T-helper 1 cell treated with Interleukin-12 subunit alpha and Interleukin-12 subunit beta and Interleukin-4 antibody, amounts not matched to agents 30 μg/mL and 1 μg/mL, for 36 hours (primary cell): ENCODE results near the gene KLB.
"Not testable (repeated sequence)": the region's sequence is repeated elsewhere in the genome, so short reads cannot be mapped to it uniquely, and the experiment has no call there.

Experiments used
- H3K27ac Mint-ChIP-seq: one replicate; pipeline ENCODE4 v1.8.0; 2021; ENCODE audit warnings: mild to moderate bottlenecking, mixed read lengths
- H3K27me3 Mint-ChIP-seq: one replicate; pipeline ENCODE4 v1.8.0; 2021; ENCODE audit warnings: low read depth, mixed read lengths
- H3K36me3 Mint-ChIP-seq: one replicate; pipeline ENCODE4 v1.8.0; 2021; ENCODE audit warnings: low read depth, mixed read lengths
- H3K4me1 Mint-ChIP-seq: one replicate; pipeline ENCODE4 v1.8.0; 2021; ENCODE audit warnings: low read depth, mixed read lengths
- H3K4me3 Mint-ChIP-seq: one replicate; pipeline ENCODE4 v1.8.0; 2021; ENCODE audit warnings: mild to moderate bottlenecking, moderate library complexity, mixed read lengths
- H3K9me3 Mint-ChIP-seq: one replicate; pipeline ENCODE4 v1.8.0; 2021; ENCODE audit warnings: mixed read lengths

Gene KLB

DNA sequence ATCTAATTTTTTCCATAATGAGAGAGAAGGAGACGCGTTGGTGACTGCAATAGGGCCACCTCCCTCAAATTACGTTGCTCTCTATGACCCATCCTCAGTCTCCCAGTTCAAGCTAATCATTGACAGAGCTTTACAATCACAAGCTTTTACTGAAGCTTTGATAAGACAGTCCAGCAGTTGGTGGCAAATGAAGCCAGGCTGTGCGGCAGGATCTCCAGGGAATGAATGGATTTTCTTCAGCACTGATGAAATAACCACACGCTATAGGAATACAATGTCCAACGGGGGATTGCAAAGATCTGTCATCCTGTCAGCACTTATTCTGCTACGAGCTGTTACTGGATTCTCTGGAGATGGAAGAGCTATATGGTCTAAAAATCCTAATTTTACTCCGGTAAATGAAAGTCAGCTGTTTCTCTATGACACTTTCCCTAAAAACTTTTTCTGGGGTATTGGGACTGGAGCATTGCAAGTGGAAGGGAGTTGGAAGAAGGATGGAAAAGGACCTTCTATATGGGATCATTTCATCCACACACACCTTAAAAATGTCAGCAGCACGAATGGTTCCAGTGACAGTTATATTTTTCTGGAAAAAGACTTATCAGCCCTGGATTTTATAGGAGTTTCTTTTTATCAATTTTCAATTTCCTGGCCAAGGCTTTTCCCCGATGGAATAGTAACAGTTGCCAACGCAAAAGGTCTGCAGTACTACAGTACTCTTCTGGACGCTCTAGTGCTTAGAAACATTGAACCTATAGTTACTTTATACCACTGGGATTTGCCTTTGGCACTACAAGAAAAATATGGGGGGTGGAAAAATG, at the start of gene KLB:
KLB (plus strand) TSS at position 168 of the 821 bp plus-strand sequence; CDS start at position 188, 20 bp downstream.
- no peak within 1 kb of the TSS for H3K4me3 Mint-ChIP-seq
- H3K27me3 Mint-ChIP-seq = peaks cover 7% of the 10 kb centered on the region
- no peak within 1 kb of the TSS for H3K27ac Mint-ChIP-seq
- H3K9me3 Mint-ChIP-seq = no peaks in the 10 kb centered on the region
- H3K4me1 Mint-ChIP-seq = no peaks in the 10 kb centered on the region
- H3K36me3 Mint-ChIP-seq = no peaks in the 10 kb centered on the region

GRCh38 chr4:39357002-39357401, 49.7 kb upstream of the KLB start:
- H3K27me3 Mint-ChIP-seq = no peaks in the 10 kb centered on the region
- no peaks in the 10 kb centered on the region for H3K9me3 Mint-ChIP-seq
- peak overlapping the region; percentile 50 for H3K27ac Mint-ChIP-seq
- H3K4me3 Mint-ChIP-seq = peak overlapping the region; percentile 16
- peaks cover 19% of the 10 kb centered on the region for H3K36me3 Mint-ChIP-seq
- H3K4me1 Mint-ChIP-seq = peaks cover 42% of the 10 kb centered on the region

DNA sequence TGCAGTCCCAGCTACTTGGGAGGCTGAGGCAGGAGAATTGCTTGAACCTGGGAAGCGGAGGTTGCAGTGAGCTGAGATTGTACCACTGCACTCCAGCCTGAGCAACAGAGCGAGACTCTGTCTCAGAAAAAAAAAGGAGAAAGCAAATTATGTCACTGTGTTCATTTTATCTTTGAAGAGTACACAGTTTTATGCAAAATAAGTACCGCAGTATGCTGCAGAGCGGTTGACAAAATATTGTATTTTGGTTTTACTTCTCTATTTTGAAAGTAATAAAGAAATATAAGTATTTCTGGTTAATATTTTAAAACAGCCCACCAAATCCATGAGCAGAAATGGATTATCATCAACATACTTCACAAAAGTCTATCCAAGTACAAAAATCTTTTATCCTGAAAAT, 46.1 kb upstream of the KLB start:
- H3K9me3 Mint-ChIP-seq, H3K4me3 Mint-ChIP-seq, H3K27me3 Mint-ChIP-seq, H3K27ac Mint-ChIP-seq: not testable (repeated sequence)
- H3K4me1 Mint-ChIP-seq = peaks cover 35% of the 10 kb centered on the region
- peaks cover 21% of the 10 kb centered on the region for H3K36me3 Mint-ChIP-seq

DNA sequence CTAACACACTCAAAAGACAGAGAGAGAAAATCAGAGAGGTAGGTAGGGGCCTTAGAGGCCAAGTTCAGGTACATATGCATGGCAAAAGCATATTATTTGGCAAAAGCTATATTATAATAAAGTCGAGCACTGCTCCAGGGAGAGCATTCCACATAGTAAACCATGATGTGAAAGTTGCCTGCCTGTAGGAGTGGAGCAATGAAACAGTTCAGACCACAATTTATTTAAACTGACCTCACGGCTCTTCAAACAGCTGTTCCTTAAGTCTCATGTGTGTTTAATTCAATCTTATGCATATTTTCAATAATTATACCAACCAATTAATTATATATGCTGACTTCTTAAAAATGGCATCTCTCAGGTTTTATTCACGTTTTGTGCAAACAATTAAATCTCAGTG, 43.9 kb upstream of the KLB start:
- H3K27ac Mint-ChIP-seq = peak overlapping the region; percentile 12
- H3K4me1 Mint-ChIP-seq = peaks cover 27% of the 10 kb centered on the region
- H3K36me3 Mint-ChIP-seq = peaks cover 23% of the 10 kb centered on the region
- H3K27me3 Mint-ChIP-seq = no peaks in the 10 kb centered on the region
- H3K9me3 Mint-ChIP-seq = no peaks in the 10 kb centered on the region
- H3K4me3 Mint-ChIP-seq = peak overlapping the region; percentile 34

DNA sequence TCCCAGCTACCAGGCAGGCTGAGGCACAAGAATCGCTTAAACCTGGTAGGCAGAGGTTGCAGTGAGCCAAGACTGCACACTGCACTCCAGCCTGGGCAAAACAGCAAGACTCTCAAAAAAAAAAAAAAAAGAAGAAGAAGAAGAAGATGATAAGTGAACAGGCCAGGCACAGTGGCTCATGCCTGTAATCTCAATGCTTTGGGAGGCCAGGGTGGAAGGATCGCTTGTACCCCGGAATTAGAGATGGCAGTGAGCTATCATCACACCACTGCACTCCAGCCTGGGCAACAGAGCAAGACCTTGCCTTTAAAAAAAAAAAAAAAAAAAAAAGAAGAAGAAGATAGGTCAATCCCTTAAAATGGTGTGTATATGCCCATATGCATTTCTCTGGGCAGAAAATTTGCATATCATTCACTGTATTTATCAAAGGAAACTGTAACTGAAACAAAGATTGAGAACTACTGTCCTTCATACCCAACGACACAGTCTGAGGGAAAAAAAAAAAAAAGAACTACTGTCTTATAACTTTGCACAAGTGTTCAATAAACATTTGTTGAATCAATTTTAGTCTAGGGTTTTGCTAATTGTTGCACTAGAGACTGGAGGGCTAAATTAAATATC, 42.8 kb upstream of the KLB start:
- H3K4me3 Mint-ChIP-seq = peak overlapping the region; percentile 80
- H3K27ac Mint-ChIP-seq = peak overlapping the region; percentile 79
- H3K36me3 Mint-ChIP-seq = peaks cover 22% of the 10 kb centered on the region
- no peaks in the 10 kb centered on the region for H3K27me3 Mint-ChIP-seq
- peaks cover 25% of the 10 kb centered on the region for H3K4me1 Mint-ChIP-seq
- H3K9me3 Mint-ChIP-seq = no peaks in the 10 kb centered on the region

DNA sequence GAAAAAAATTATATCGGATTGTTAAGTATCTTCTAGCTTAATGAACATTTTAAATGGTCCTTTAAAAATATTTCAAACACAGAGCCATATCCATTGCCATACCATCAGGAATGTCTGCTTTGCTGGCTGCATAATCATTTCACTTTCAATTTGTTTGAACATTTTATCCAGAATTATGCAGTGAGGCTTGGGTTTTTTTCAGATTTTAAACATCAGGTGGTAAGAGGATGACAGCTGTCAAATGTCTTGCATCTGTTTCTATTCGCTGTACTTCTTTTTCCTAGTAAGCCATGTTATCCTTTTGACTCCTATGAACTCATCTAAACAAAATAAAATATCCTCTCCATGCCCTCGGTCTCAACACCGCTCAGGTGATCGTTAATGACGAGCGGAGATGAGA, 41.4 kb upstream of the KLB start:
- no peaks in the 10 kb centered on the region for H3K27me3 Mint-ChIP-seq
- peak overlapping the region; percentile 89 for H3K27ac Mint-ChIP-seq
- H3K4me1 Mint-ChIP-seq = peaks cover 22% of the 10 kb centered on the region
- peaks cover 3% of the 10 kb centered on the region for H3K9me3 Mint-ChIP-seq
- peaks cover 20% of the 10 kb centered on the region for H3K36me3 Mint-ChIP-seq
- H3K4me3 Mint-ChIP-seq = peak overlapping the region; percentile 95

- peaks cover 22% of the 10 kb centered on the region for H3K4me1 Mint-ChIP-seq
- peaks cover 8% of the 10 kb centered on the region for H3K9me3 Mint-ChIP-seq
- no peaks in the 10 kb centered on the region for H3K27me3 Mint-ChIP-seq
- H3K27ac Mint-ChIP-seq = peak within 1 kb of the TSS; percentile 89
- peaks cover 21% of the 10 kb centered on the region for H3K36me3 Mint-ChIP-seq
- H3K4me3 Mint-ChIP-seq = peak within 1 kb of the TSS; percentile 95
Observed at GRCh38 chr4:39365830-39366771, 40.6 kb upstream of the KLB start, which contains the start of gene RFC1. Gene RFC1, minus strand, starts transcription at chr4:39366362. Its CDS starts 121 bp downstream, at chr4:39366241.

GRCh38 chr4:39367166-39367565, 39.6 kb upstream of the KLB start:
- no peaks in the 10 kb centered on the region for H3K27me3 Mint-ChIP-seq
- H3K4me3 Mint-ChIP-seq = peak overlapping the region; percentile 55
- H3K4me1 Mint-ChIP-seq = peaks cover 20% of the 10 kb centered on the region
- peaks cover 15% of the 10 kb centered on the region for H3K36me3 Mint-ChIP-seq
- H3K27ac Mint-ChIP-seq = peak overlapping the region; percentile 89
- peaks cover 19% of the 10 kb centered on the region for H3K9me3 Mint-ChIP-seq

DNA sequence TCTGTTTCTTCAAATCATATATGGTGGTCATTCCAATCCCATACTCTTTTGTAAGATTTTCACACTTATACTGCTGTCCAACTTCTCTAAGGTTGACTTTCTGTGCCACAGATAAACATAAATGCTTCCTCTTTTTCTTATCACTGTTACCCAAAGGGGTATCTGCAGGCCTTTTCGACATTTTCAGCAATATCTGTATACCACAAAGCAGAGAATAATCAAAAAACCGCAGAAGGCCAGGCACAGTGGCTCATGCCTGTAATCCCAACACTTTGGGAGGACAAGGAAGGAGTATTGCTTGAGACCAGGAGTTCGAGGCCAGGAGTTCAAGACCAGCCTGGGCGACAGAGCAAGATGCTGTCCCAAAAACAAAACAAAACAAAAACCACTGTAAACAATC, 37.4 kb upstream of the KLB start:
- peaks cover 26% of the 10 kb centered on the region for H3K9me3 Mint-ChIP-seq
- peaks cover 14% of the 10 kb centered on the region for H3K36me3 Mint-ChIP-seq
- no peak overlapping the region for H3K4me3 Mint-ChIP-seq
- no peak overlapping the region for H3K27ac Mint-ChIP-seq
- H3K27me3 Mint-ChIP-seq = no peaks in the 10 kb centered on the region
- H3K4me1 Mint-ChIP-seq = peaks cover 6% of the 10 kb centered on the region

- H3K27me3 Mint-ChIP-seq, H3K4me3 Mint-ChIP-seq, H3K4me1 Mint-ChIP-seq, H3K27ac Mint-ChIP-seq, H3K36me3 Mint-ChIP-seq: not testable (repeated sequence)
- H3K9me3 Mint-ChIP-seq = peaks cover 26% of the 10 kb centered on the region
Observed at GRCh38 chr4:39371209-39371608, 35.5 kb upstream of the KLB start.

- Mint-ChIP-seq H3K27me3 (peaks cover 31% of the 10 kb centered on the region), H3K9me3 (peaks cover 32% of the 10 kb centered on the region), H3K4me1 (no peaks in the 10 kb centered on the region), H3K4me3 (no peak overlapping the region), H3K36me3 (peaks cover 3% of the 10 kb centered on the region), H3K27ac (no peak overlapping the region)
Observed at GRCh38 chr4:39375478-39375877, 31.3 kb upstream of the KLB start.

GRCh38 chr4:39383690-39384089, 23.0 kb upstream of the KLB start:
- H3K36me3 Mint-ChIP-seq = no peaks in the 10 kb centered on the region
- H3K4me1 Mint-ChIP-seq = no peaks in the 10 kb centered on the region
- H3K4me3 Mint-ChIP-seq = no peak overlapping the region
- H3K27me3 Mint-ChIP-seq = peaks cover 30% of the 10 kb centered on the region
- peaks cover 11% of the 10 kb centered on the region for H3K9me3 Mint-ChIP-seq
- H3K27ac Mint-ChIP-seq = no peak overlapping the region

- Mint-ChIP-seq H3K27ac (no peak overlapping the region), H3K36me3 (no peaks in the 10 kb centered on the region), H3K4me3 (no peak overlapping the region), H3K9me3 (peaks cover 9% of the 10 kb centered on the region), H3K27me3 (peaks cover 24% of the 10 kb centered on the region), H3K4me1 (no peaks in the 10 kb centered on the region)
Observed at GRCh38 chr4:39384563-39384962, 22.2 kb upstream of the KLB start.

- Mint-ChIP-seq H3K27ac (no peak overlapping the region), H3K27me3 (no peaks in the 10 kb centered on the region), H3K4me3 (no peak overlapping the region), H3K9me3 (no peaks in the 10 kb centered on the region), H3K36me3 (no peaks in the 10 kb centered on the region), H3K4me1 (no peaks in the 10 kb centered on the region)
Observed at GRCh38 chr4:39390603-39391002, 16.1 kb upstream of the KLB start.
